Endothelial cell of umbilical vein (primary cell): ENCODE results near the gene IQCH.

Experiments used
- CTCF ChIP-seq, 2 donors: IDR thresholded peaks; 1 replicate in 1 of 2; 2 replicates in 1 of 2; pipeline ENCODE4 v1.5.1; 2011; ENCODE audit warnings: low read length in 2 of 2, mild to moderate bottlenecking in 2 of 2, moderate library complexity in 2 of 2, control low read depth in 1 of 2, inconsistent platforms in 1 of 2, low read depth in 1 of 2; ENCODE audit not compliant: insufficient read depth in 1 of 2; ENCODE audit errors: extremely low read depth in 1 of 2
- EZH2 ChIP-seq: IDR thresholded peaks from 2 replicates; pipeline ENCODE4 v1.6.1; 2012; ENCODE audit warnings: borderline replicate concordance, low read depth, mild to moderate bottlenecking, moderate library complexity, low read length, inconsistent platforms; ENCODE audit not compliant: severe bottlenecking
- FOS ChIP-seq: IDR thresholded peaks from 2 replicates; pipeline ENCODE4 v1.6.1; 2011; ENCODE audit warnings: mild to moderate bottlenecking, low read length, moderate library complexity, borderline replicate concordance; ENCODE audit not compliant: insufficient read depth
- GATA2 ChIP-seq: IDR thresholded peaks from 2 replicates; pipeline ENCODE4 v1.7.0; 2011; ENCODE audit warnings: low read depth, mild to moderate bottlenecking, moderate library complexity, mixed read lengths, low read length; ENCODE audit not compliant: insufficient read length, insufficient read depth
- JUN ChIP-seq: IDR thresholded peaks from 2 replicates; pipeline ENCODE4 v1.6.1; 2011; ENCODE audit warnings: borderline replicate concordance, low read depth; ENCODE audit not compliant: insufficient read length, insufficient read depth
- MAX ChIP-seq: IDR thresholded peaks from 2 replicates; pipeline ENCODE4 v1.6.1; 2011; ENCODE audit not compliant: insufficient read depth, insufficient read length
- MYC ChIP-seq: IDR thresholded peaks from one replicate; pipeline ENCODE4 v1.6.1; 2011; ENCODE audit warnings: mild to moderate bottlenecking, low read depth, low read length
- POLR2A ChIP-seq: IDR thresholded peaks from 2 replicates; pipeline ENCODE4 v1.6.1; 2012; ENCODE audit warnings: low read depth, mild to moderate bottlenecking, control low read depth, low read length
- POLR2AphosphoS5 ChIP-seq: IDR thresholded peaks from 2 replicates; pipeline ENCODE4 v1.6.1; 2012; ENCODE audit warnings: low read depth, mild to moderate bottlenecking, control low read depth, low read length, moderate library complexity; ENCODE audit not compliant: insufficient read depth

GRCh38 chr15:67267440-67267839 lies 12.9 kb downstream of the IQCH start:
- TF ChIP-seq EZH2, result no peak
- TF ChIP-seq MYC, result no peak
- no peak for TF ChIP-seq CTCF (IDR thresholded peaks at IDR 0.05; ENCODE audit: extremely low read depth in 1 of 2, insufficient read depth in 1 of 2, low read depth in 1 of 2, low read length in 2 of 2)
- no peak for TF ChIP-seq MAX
- no peak for TF ChIP-seq POLR2A
- no peak for TF ChIP-seq GATA2
- no peak for TF ChIP-seq POLR2AphosphoS5
- no peak for TF ChIP-seq JUN
- no peak for TF ChIP-seq FOS
